Lower leg skin (tissue), 4 donors: ENCODE data around the gene AQP3. TPM values are rescaled to one million over a fixed set of nuclear protein-coding genes. Genes with fewer than 3 reads are reported as not detected.

Source experiments
- DNase-seq, 2 donors: peaks; one replicate each; pipeline ENCODE4 v3.0.0-alpha.2; 2019; ENCODE audit warnings: low spot score in 2 of 2
- H3K4me3 ChIP-seq: fragments of 200-600 bp; sonication (generic); 2 replicates; pipeline ENCODE4 v1.5.1; 2017; ENCODE audit warnings: mild to moderate bottlenecking, low read depth; ENCODE audit not compliant: poor library complexity, severe bottlenecking
- CTCF ChIP-seq, 3 donors: fragments of 450-650 bp; IDR thresholded peaks; one replicate each; pipeline ENCODE4 v1.5.1; 2016; ENCODE audit warnings: antibody characterized with exemption in 3 of 3, mild to moderate bottlenecking in 3 of 3, moderate library complexity in 2 of 3
- POLR2A ChIP-seq, 2 donors: fragments of 450-650 bp; IDR thresholded peaks; one replicate each; pipeline ENCODE4 v1.6.1; 2016 to 2017; ENCODE audit warnings: antibody characterized with exemption in 2 of 2, mild to moderate bottlenecking in 1 of 2, moderate library complexity in 1 of 2
- WGBS, 2 donors: methylation state at CpG; one replicate each; pipeline ENCODE4 v1.1.5; 2018; 5-methylcytosine and 5-hydroxymethylcytosine counted together
- intact Hi-C: fragments of 100-400 bp; cut with DNase I; formaldehyde crosslinking; loops from one replicate; pipeline ENCODE4 v1.15.0; 2023; ENCODE audit warnings: low total_unique reads
- total RNA-seq, 4 donors: library from RNA; depleted of rRNA; stranded (reverse); fragments of >200 nt; gene quantifications; one replicate each; pipeline ENCODE4 v1.1.0, GENCODE V29; 2016

The AQP3 gene
- total RNA-seq, 4 donors from 2014 or later = 728 to 1,697 (median 1,073) TPM

GRCh38 chr9:33465596-33466564 lies 18.5 kb upstream of the AQP3 start:
- no peak for DNase-seq
- WGBS, 2 donors = 92 to 94% methylated on average over 27 of the region's 27 CpGs
- TF ChIP-seq POLR2A (IDR thresholded peaks at IDR 0.05) (no peak), CTCF (IDR thresholded peaks at IDR 0.05) (no peak)
- intact Hi-C loops = loop anchor here (5.0 to 10.0 kb wide), 3 partner anchors 64 to 181 kb away; partner anchors contain the start of gene AQP7
- no peak overlapping the region for H3K4me3 ChIP-seq

DNA sequence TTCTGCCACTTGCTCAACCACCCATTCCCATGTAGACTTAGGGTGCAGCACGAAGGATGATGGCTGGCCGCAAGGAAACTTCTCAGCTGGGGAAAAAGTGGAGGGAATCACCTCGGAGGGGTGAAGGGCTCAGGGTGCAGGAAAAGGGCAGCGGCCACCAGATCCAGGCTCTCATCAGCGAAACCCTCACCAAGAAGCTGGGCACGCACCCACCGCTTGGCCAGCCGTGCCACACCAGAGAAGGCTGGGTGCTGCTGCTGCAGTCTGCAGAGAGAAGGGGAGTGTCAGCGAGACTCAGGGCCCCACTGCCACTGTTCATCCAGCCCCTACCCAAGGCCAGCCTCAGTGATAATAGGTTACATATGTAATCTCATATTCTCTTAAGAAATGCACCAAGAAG lies 17.7 kb upstream of the AQP3 start:
- 92 to 93% methylated on average over 9 of the region's 9 CpGs for WGBS, 2 donors
- intact Hi-C loops = loop anchor here (5.0 to 10.0 kb wide), 3 partner anchors 63 to 180 kb away; partner anchors contain the start of gene AQP7
- TF ChIP-seq CTCF (IDR thresholded peaks at IDR 0.05) (no peak), POLR2A (IDR thresholded peaks at IDR 0.05) (no peak)
- DNase-seq = no peak
- no peak overlapping the region for H3K4me3 ChIP-seq

- no peak for TF ChIP-seq POLR2A (IDR thresholded peaks at IDR 0.05)
- TF ChIP-seq CTCF (IDR thresholded peaks at IDR 0.05) = no peak
- intact Hi-C loops = loop anchor here (10.0 kb wide), 2 partner anchors 89 to 179 kb away; no protein-coding TSS in a partner anchor
- no peak overlapping the region for H3K4me3 ChIP-seq
- WGBS, 2 donors = 43 to 67% methylated on average over 14 of the region's 14 CpGs
- no peak for DNase-seq
These were observed 16.7 kb upstream of the AQP3 start for GRCh38 chr9:33464045-33464636.

DNA sequence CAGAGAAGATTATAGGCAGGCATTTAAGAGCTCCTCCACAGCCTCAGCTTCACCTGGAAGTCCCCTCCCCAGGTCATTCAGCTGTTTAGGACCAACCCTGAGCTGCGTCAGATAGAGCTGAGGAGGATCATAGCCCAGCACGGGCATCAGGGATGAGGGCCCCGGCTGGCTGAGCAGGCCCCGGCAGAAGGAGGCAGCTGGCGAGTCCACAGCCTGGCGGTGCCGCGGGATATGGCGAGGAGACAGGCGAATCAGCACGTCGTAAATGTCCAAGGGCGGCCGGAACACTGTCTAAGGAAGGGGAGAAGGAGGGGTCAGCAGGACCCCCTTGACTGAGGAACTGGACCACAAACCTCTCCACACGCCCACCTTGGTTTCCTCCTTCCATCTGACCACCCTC lies 15.8 kb upstream of the AQP3 start:
- 76% methylated on average over 15 of the region's 15 CpGs for WGBS, 2 donors
- intact Hi-C loops = loop anchor here (10.0 kb wide), 2 partner anchors 88 to 178 kb away; no protein-coding TSS in a partner anchor
- TF ChIP-seq CTCF (IDR thresholded peaks at IDR 0.05) = no peak
- no peak for TF ChIP-seq POLR2A (IDR thresholded peaks at IDR 0.05)
- no peak overlapping the region for H3K4me3 ChIP-seq
- no peak for DNase-seq

GRCh38 chr9:33461492-33461891 lies 14.1 kb upstream of the AQP3 start:
- TF ChIP-seq CTCF (IDR thresholded peaks at IDR 0.05) (no peak), POLR2A (IDR thresholded peaks at IDR 0.05) (no peak)
- WGBS, 2 donors = 27 to 37% methylated on average over 3 of the region's 3 CpGs
- intact Hi-C loops = loop anchor here (10.0 kb wide), 2 partner anchors 87 to 177 kb away; no protein-coding TSS in a partner anchor
- no peak for DNase-seq
- no peak overlapping the region for H3K4me3 ChIP-seq
